Measurements from ENCODE around the gene CADPS. TPM values are rescaled to one million over a fixed set of nuclear protein-coding genes. Genes with fewer than 3 reads are reported as not detected.

The CADPS gene
- total and polyA plus RNA-seq, 8 donors, result 0.50 to 2.9 (median 2.2) TPM

GRCh38 chr3:62665627-62666437 lies 209.4 kb downstream of the CADPS start:
- ATAC-seq (peak; percentile 98), DNase-seq (peak; percentile 38 to 59 (median 47))
- TF ChIP-seq CTCF (IDR thresholded peaks at IDR 0.05), result peak; percentile 37 to 46
- H3K9me3 ChIP-seq, result no peaks in the 10 kb centered on the region
- no peaks in the 10 kb centered on the region for H3K4me1 ChIP-seq
- intact Hi-C loops (cut with DNase I), result loop anchor here in 1 of 2 donors (10.0 kb wide), 1 partner anchor 529 kb away; no protein-coding TSS in a partner anchor
- H3K27me3 ChIP-seq, result peaks cover 0 to 13% of the 10 kb centered on the region in 2 donors
- no peak overlapping the region for H3K27ac ChIP-seq
- H3K4me3 ChIP-seq, result no peak overlapping the region
- no peaks in the 10 kb centered on the region for H3K36me3 ChIP-seq

DNA sequence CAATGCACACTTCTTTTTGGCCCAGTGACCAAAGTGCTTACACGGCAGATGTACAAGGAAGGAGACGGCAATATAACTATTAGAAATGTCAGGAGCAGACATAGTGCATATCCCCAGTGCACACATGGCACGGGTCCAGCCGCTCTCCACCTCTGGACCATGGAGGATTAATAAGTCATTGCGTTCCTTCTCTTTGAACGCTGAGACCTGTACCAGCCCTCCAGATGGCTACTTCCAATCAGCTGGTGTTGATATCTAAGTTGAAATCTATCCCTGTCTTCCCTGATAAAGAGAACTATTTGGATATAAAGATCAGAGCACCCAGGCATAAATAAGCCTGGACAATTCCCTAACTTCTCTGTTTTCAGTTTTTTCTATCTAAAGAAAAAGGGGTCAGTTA lies 212.5 kb downstream of the CADPS start:
- Histone ChIP-seq H3K4me1 (no peaks in the 10 kb centered on the region), H3K36me3 (no peaks in the 10 kb centered on the region), H3K27me3 (peaks cover 0 to 4% of the 10 kb centered on the region in 2 donors), H3K27ac (no peak overlapping the region), H3K9me3 (no peaks in the 10 kb centered on the region), H3K4me3 (no peak overlapping the region)
- DNase-seq, result no peak
- no peak for TF ChIP-seq CTCF (IDR thresholded peaks at IDR 0.05)
- ATAC-seq, result no peak
- intact Hi-C loops (cut with DNase I), result loop anchor here in 1 of 2 donors (10.0 kb wide), 1 partner anchor 532 kb away; no protein-coding TSS in a partner anchor

- Histone ChIP-seq H3K36me3 (no peaks in the 10 kb centered on the region), H3K4me1 (no peaks in the 10 kb centered on the region), H3K27ac (no peak overlapping the region), H3K27me3 (no peaks in the 10 kb centered on the region), H3K4me3 (no peak overlapping the region), H3K9me3 (no peaks in the 10 kb centered on the region)
- intact Hi-C loops (cut with DNase I), result loop anchor here in 1 of 2 donors (10.0 kb wide), 1 partner anchor 535 kb away; no protein-coding TSS in a partner anchor
- no peak for TF ChIP-seq CTCF (IDR thresholded peaks at IDR 0.05)
- ATAC-seq (no peak), DNase-seq (no peak)
Measured at GRCh38 chr3:62659660-62660059, 215.6 kb downstream of the CADPS start.

DNA sequence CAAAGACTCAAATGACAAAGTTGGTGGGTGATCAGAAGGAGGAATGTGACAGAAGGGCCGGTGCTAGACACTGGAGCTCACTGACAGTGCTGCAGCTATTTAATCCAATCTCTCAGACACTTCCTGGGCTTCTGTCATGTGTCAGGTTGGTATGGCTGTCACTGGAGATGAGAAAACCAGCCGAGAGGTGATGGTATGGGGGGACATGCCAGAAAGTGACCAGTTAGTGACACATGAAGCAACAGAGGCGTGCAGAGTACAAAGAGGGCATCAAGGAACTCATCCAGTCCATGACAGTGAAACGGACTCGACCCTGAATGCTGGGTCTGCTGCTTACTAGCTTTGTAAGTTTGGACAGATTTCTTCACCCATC lies 219.5 kb downstream of the CADPS start:
- no peaks in the 10 kb centered on the region for H3K27me3 ChIP-seq
- no peak overlapping the region for H3K4me3 ChIP-seq
- no peaks in the 10 kb centered on the region for H3K9me3 ChIP-seq
- intact Hi-C loops (cut with DNase I), result no loop called here
- no peaks in the 10 kb centered on the region for H3K36me3 ChIP-seq
- H3K4me1 ChIP-seq, result no peaks in the 10 kb centered on the region
- DNase-seq, result no peak
- ATAC-seq, result no peak
- no peak for TF ChIP-seq CTCF (IDR thresholded peaks at IDR 0.05)
- H3K27ac ChIP-seq, result no peak overlapping the region

GRCh38 chr3:62655056-62655690 lies 220.0 kb downstream of the CADPS start:
- Histone ChIP-seq H3K36me3 (no peaks in the 10 kb centered on the region), H3K4me3 (no peak overlapping the region), H3K27me3 (no peaks in the 10 kb centered on the region), H3K9me3 (no peaks in the 10 kb centered on the region), H3K27ac (no peak overlapping the region), H3K4me1 (no peaks in the 10 kb centered on the region)
- ATAC-seq (no peak), DNase-seq (no peak)
- intact Hi-C loops (cut with DNase I), result no loop called here
- TF ChIP-seq CTCF (IDR thresholded peaks at IDR 0.05), result no peak

All from left lung (tissue), 10 donors.